ENCODE data around the gene LIM2. TPM values are rescaled to one million over a fixed set of nuclear protein-coding genes. Genes with fewer than 3 reads are reported as not detected.
A peak's percentile ranks its signal among the peaks of the same experiment; 100 is the strongest.

The LIM2 gene
- total RNA-seq, 1 donor from 2014 or later: not detected

GRCh38 chr19:51389143-51389542 is 1.4 kb upstream of the LIM2 start:
- Mint-ChIP-seq H3K36me3 (ENCODE audit: low read depth) (peaks cover 2% of the 10 kb centered on the region), H3K9me3 (no peaks in the 10 kb centered on the region), H3K27ac (no peak overlapping the region), H3K4me3 (no peak overlapping the region), H3K4me1 (ENCODE audit: low read depth) (peaks cover 29% of the 10 kb centered on the region), H3K27me3 (ENCODE audit: insufficient read depth) (no peaks in the 10 kb centered on the region)
- intact Hi-C loops (cut with micrococcal nuclease): no loop called here
- no peak for DNase-seq (ENCODE audit: low spot score)

DNA sequence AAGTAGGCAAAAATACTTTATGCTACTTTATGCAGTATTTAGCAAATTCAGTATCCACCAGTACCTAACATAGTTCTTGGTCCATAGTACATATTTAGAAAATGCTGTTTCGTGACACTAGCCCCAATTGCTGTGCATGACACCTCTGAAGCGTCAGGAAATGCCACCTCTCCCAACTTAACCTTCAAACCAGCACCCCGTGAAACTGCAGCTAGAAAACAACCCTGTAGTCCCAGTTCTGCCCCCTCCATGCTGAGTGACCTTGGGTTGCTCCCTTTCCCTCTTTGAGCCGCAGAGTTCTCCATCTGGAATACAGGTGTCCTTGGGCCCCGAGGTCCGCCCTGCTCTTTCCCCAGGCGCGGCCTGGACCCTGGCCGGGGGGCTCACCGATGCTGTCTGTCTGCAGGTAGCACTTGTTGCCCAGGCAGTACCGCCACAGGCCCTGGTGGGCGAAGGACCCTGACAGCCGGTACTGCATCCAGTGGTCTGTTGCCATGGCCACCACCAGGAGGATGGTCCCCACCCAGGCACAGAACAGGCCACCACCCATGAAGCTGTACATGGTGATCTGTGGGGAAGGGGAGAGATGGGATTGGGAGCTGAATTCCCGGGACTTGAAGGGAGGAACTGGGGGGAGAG is 773 bp downstream of the LIM2 start:
- Mint-ChIP-seq H3K27ac (no peak overlapping the region), H3K4me1 (ENCODE audit: low read depth) (peaks cover 20% of the 10 kb centered on the region), H3K9me3 (no peaks in the 10 kb centered on the region), H3K27me3 (ENCODE audit: insufficient read depth) (no peaks in the 10 kb centered on the region), H3K4me3 (no peak overlapping the region), H3K36me3 (ENCODE audit: low read depth) (peaks cover 2% of the 10 kb centered on the region)
- intact Hi-C loops (cut with micrococcal nuclease): no loop called here
- DNase-seq (ENCODE audit: low spot score): no peak

DNA sequence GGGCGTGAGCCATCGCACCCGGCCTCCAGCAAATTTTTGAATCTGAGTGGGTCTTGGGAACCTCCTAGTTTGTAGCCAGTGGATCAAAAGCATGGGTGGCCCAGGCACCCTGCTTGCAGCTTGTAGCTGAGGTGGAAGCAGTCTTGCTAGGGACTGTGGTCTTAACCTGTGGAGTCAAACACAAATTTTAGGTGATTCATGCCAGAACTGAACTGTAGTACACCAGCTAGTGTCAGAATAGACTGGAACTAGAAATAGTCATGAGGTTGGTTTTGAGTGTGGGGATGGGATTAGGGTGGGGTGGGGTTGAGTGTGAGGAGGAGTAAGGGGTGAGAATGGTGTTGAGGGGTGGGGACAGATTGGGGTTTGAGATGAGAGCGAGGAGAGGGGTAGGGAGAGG is 5.8 kb downstream of the LIM2 start:
- Mint-ChIP-seq H3K9me3 (peaks cover 6% of the 10 kb centered on the region), H3K4me1 (ENCODE audit: low read depth) (peaks cover 17% of the 10 kb centered on the region), H3K36me3 (ENCODE audit: low read depth) (peaks cover 2% of the 10 kb centered on the region), H3K27ac (no peak overlapping the region), H3K27me3 (ENCODE audit: insufficient read depth) (no peaks in the 10 kb centered on the region), H3K4me3 (no peak overlapping the region)
- no peak for DNase-seq (ENCODE audit: low spot score)
- intact Hi-C loops (cut with micrococcal nuclease): no loop called here

DNA sequence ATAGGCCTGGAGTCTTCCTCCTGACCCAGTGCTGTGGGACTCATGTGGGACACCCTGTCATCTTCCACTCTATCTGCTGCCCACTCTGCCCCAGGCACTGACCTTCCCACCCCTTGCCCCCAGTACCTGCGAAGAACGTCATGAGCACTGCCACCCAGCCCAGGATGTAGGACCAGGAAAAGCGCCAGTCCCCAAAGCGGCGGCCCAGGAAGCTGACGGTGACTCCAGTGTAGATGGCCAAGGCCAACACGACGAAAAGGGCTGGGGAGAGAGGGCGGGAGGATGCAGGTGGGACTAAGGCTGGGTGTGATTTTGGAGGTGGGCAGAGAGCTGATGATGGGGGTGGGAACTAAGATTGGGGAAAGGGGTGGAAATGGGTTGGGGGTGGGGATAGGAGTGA is 7.4 kb downstream of the LIM2 start:
- Mint-ChIP-seq H3K27me3 (ENCODE audit: insufficient read depth) (no peaks in the 10 kb centered on the region), H3K4me1 (ENCODE audit: low read depth) (peaks cover 28% of the 10 kb centered on the region), H3K9me3 (peaks cover 6% of the 10 kb centered on the region), H3K36me3 (ENCODE audit: low read depth) (peaks cover 2% of the 10 kb centered on the region), H3K4me3 (no peak overlapping the region), H3K27ac (no peak overlapping the region)
- intact Hi-C loops (cut with micrococcal nuclease): no loop called here
- no peak for DNase-seq (ENCODE audit: low spot score)

- no peak overlapping the region for H3K27ac Mint-ChIP-seq
- H3K36me3 Mint-ChIP-seq (ENCODE audit: low read depth): peaks cover 4% of the 10 kb centered on the region
- intact Hi-C loops (cut with micrococcal nuclease): no loop called here
- H3K9me3 Mint-ChIP-seq: peaks cover 6% of the 10 kb centered on the region
- H3K4me3 Mint-ChIP-seq: no peak overlapping the region
- no peaks in the 10 kb centered on the region for H3K27me3 Mint-ChIP-seq (ENCODE audit: insufficient read depth)
- DNase-seq (ENCODE audit: low spot score): no peak
- peaks cover 50% of the 10 kb centered on the region for H3K4me1 Mint-ChIP-seq (ENCODE audit: low read depth)
These were observed 10.4 kb downstream of the LIM2 start for GRCh38 chr19:51377422-51377821.

DNA sequence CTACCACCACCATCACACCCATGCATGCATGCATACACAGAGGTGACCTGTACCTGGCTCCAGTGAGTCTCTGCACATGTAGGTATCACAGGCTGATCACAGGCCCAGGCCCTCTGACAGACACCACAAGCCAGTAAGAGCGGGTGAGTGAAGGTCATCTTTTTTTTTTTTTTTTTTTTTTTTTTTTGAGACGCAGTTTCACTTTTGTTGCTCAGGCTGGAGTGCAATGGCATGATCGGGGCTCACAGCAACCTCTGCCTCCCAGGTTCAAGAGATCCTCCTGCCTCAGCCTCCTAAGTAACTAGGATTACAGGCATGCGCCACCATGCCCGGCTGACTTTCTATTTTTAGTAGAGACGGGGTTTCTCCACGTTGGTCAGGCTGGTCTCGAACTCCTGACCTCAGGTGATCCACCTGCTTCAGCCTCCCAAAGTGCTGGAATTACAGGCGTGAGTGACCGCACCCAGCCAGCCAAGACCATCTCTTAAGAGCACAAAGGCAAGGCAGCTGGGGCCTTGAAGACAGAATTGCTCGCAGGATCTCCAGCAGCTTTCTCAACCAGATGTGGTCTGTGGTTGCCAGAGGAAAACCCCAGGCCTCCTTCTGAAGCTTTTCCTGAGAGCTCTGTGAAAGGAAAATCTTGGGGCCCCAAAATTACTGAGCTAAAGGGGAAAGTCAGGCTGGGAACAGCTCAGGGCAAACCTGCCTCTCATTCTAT is 12.1 kb downstream of the LIM2 start:
- peaks cover 63% of the 10 kb centered on the region for H3K4me1 Mint-ChIP-seq (ENCODE audit: low read depth)
- DNase-seq (ENCODE audit: low spot score): peak; percentile 59
- H3K27me3 Mint-ChIP-seq (ENCODE audit: insufficient read depth): no peaks in the 10 kb centered on the region
- peaks cover 11% of the 10 kb centered on the region for H3K36me3 Mint-ChIP-seq (ENCODE audit: low read depth)
- H3K27ac Mint-ChIP-seq: peak overlapping the region; percentile 87
- peak overlapping the region; percentile 62 for H3K4me3 Mint-ChIP-seq
- intact Hi-C loops (cut with micrococcal nuclease): loop anchor here (1.0 kb wide), 1 partner anchor 8 kb away; no protein-coding TSS in a partner anchor
- H3K9me3 Mint-ChIP-seq: no peaks in the 10 kb centered on the region

- DNase-seq (ENCODE audit: low spot score): peak; percentile 68
- H3K36me3 Mint-ChIP-seq (ENCODE audit: low read depth): peaks cover 17% of the 10 kb centered on the region
- peaks cover 74% of the 10 kb centered on the region for H3K4me1 Mint-ChIP-seq (ENCODE audit: low read depth)
- peak within 1 kb of the TSS; percentile 87 for H3K27ac Mint-ChIP-seq
- H3K9me3 Mint-ChIP-seq: no peaks in the 10 kb centered on the region
- intact Hi-C loops (cut with micrococcal nuclease): loop anchor here (1.0 kb wide), 2 partner anchors 21 to 68 kb away; no protein-coding TSS in a partner anchor
- no peaks in the 10 kb centered on the region for H3K27me3 Mint-ChIP-seq (ENCODE audit: insufficient read depth)
- H3K4me3 Mint-ChIP-seq: peak within 1 kb of the TSS; percentile 87
These were observed 14.9 kb downstream of the LIM2 start, which contains the start of gene NKG7 for GRCh38 chr19:51372649-51373504. Gene NKG7 (minus strand): TSS chr19:51372654. CDS start chr19:51372535, 119 bp downstream.

DNA sequence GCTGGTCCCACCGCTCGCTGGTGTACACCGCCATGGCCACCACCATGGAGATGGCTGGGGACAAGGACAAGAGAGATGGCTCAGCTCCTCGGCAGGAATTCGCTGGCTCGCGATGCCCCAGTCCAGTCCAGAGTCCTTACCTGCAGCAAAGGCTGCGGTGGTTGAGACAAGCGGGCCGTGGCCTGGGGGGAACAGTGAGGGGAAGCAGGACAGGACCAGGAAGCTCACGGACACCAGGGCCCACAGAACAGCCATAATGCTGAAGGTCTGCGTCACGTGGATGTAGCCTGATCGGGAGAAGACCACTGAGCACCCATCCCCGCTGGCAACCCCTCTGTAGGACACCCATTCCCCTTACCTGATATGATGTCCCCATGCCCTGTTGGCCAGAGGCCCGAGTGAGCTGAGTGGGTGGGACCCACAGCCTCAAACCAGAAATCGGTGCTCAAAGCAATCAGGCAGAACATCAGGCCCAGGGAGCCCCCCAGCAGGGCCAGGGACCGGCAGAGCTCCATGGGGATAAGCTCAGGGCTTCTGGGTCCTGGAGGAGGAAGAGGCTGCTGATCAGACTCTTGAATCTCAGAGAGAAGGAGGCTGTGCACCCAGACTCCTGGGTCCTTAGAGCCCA is 15.6 kb downstream of the LIM2 start:
- peaks cover 74% of the 10 kb centered on the region for H3K4me1 Mint-ChIP-seq (ENCODE audit: low read depth)
- H3K4me3 Mint-ChIP-seq: peak overlapping the region; percentile 87
- peak overlapping the region; percentile 87 for H3K27ac Mint-ChIP-seq
- intact Hi-C loops (cut with micrococcal nuclease): no loop called here
- peaks cover 17% of the 10 kb centered on the region for H3K36me3 Mint-ChIP-seq (ENCODE audit: low read depth)
- no peak for DNase-seq (ENCODE audit: low spot score)
- no peaks in the 10 kb centered on the region for H3K9me3 Mint-ChIP-seq
- no peaks in the 10 kb centered on the region for H3K27me3 Mint-ChIP-seq (ENCODE audit: insufficient read depth)

- H3K27me3 Mint-ChIP-seq (ENCODE audit: insufficient read depth): no peaks in the 10 kb centered on the region
- DNase-seq (ENCODE audit: low spot score): no peak
- peak overlapping the region; percentile 87 for H3K4me3 Mint-ChIP-seq
- no peaks in the 10 kb centered on the region for H3K9me3 Mint-ChIP-seq
- H3K4me1 Mint-ChIP-seq (ENCODE audit: low read depth): peaks cover 74% of the 10 kb centered on the region
- peak overlapping the region; percentile 87 for H3K27ac Mint-ChIP-seq
- H3K36me3 Mint-ChIP-seq (ENCODE audit: low read depth): peaks cover 20% of the 10 kb centered on the region
- intact Hi-C loops (cut with micrococcal nuclease): no loop called here
These were observed 16.5 kb downstream of the LIM2 start for GRCh38 chr19:51371186-51371690.

DNA sequence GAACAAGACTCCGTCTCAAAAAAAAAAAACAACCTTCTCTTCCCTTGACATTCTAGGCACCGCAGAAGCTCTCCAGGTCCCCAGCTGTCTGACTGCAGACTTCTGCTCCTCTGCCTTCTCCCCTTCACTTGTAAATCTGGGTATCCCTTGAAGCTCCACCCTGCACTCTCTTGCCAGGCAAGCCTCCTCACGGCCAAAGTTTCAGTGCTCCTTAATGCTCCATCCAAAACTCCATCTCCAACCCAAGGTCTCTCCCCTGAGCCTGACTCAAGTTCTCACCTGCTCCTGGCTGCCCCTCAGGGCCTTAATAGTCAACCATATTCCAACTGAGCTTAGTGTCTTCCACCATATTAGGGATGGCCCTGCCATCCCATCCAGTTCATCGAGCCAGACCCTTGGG is 17.5 kb downstream of the LIM2 start:
- peak overlapping the region; percentile 87 for H3K4me3 Mint-ChIP-seq
- no peaks in the 10 kb centered on the region for H3K9me3 Mint-ChIP-seq
- H3K36me3 Mint-ChIP-seq (ENCODE audit: low read depth): peaks cover 18% of the 10 kb centered on the region
- peaks cover 69% of the 10 kb centered on the region for H3K4me1 Mint-ChIP-seq (ENCODE audit: low read depth)
- no peaks in the 10 kb centered on the region for H3K27me3 Mint-ChIP-seq (ENCODE audit: insufficient read depth)
- H3K27ac Mint-ChIP-seq: peak overlapping the region; percentile 87
- intact Hi-C loops (cut with micrococcal nuclease): no loop called here
- no peak for DNase-seq (ENCODE audit: low spot score)

GRCh38 chr19:51368366-51369282 is 19.1 kb downstream of the LIM2 start, which contains the start of gene CLDND2:
Gene CLDND2 (minus strand): TSS chr19:51369003. CDS start chr19:51368577, 426 bp downstream.
- Mint-ChIP-seq H3K9me3 (no peaks in the 10 kb centered on the region), H3K36me3 (ENCODE audit: low read depth) (peaks cover 25% of the 10 kb centered on the region), H3K27ac (peak within 1 kb of the TSS; percentile 96), H3K4me3 (peak within 1 kb of the TSS; percentile 98), H3K4me1 (ENCODE audit: low read depth) (peaks cover 68% of the 10 kb centered on the region), H3K27me3 (ENCODE audit: insufficient read depth) (no peaks in the 10 kb centered on the region)
- intact Hi-C loops (cut with micrococcal nuclease): loop anchor here (5.0 kb wide), 1 partner anchor 39 kb away; no protein-coding TSS in a partner anchor
- DNase-seq (ENCODE audit: low spot score): no peak
